HEK293 (cell line): ENCODE measurements around the gene RTP5.

Experiments used
- SP7 ChIP-seq: fragments of 450-650 bp; formaldehyde crosslinking; IDR thresholded peaks from 2 replicates; pipeline ENCODE4 v1.5.1; 2016; ENCODE audit warnings: missing biosample characterization, missing genetic modification characterization
- ZBTB21 ChIP-seq: fragments of 450-650 bp; formaldehyde crosslinking; IDR thresholded peaks from 2 replicates; pipeline ENCODE4 v1.5.1; 2017; ENCODE audit warnings: missing biosample characterization, missing genetic modification characterization
- ZNF2 ChIP-seq: fragments of 450-650 bp; formaldehyde crosslinking; IDR thresholded peaks from 2 replicates; pipeline ENCODE4 v1.5.1; 2016; ENCODE audit warnings: missing biosample characterization, missing genetic modification characterization
- ZNF214 ChIP-seq: fragments of 450-650 bp; formaldehyde crosslinking; IDR thresholded peaks from 2 replicates; pipeline ENCODE4 v1.5.1; 2017; ENCODE audit warnings: missing biosample characterization, mild to moderate bottlenecking, missing genetic modification characterization, borderline replicate concordance
- ZNF501 ChIP-seq: fragments of 450-650 bp; formaldehyde crosslinking; IDR thresholded peaks from 2 replicates; pipeline ENCODE4 v1.5.1; 2016; ENCODE audit warnings: missing biosample characterization, missing genetic modification characterization
- ZNF677 ChIP-seq: fragments of 450-650 bp; IDR thresholded peaks from 2 replicates; pipeline ENCODE4 v1.5.0; 2018; ENCODE audit warnings: missing biosample characterization, mild to moderate bottlenecking, missing genetic modification characterization, moderate library complexity
- TF ChIP-seq, protein P1 (sequence below): fragments of 450-650 bp; formaldehyde crosslinking; IDR thresholded peaks from 2 replicates; pipeline ENCODE4 v1.5.1; 2016; ENCODE audit warnings: missing biosample characterization, missing genetic modification characterization

DNA sequence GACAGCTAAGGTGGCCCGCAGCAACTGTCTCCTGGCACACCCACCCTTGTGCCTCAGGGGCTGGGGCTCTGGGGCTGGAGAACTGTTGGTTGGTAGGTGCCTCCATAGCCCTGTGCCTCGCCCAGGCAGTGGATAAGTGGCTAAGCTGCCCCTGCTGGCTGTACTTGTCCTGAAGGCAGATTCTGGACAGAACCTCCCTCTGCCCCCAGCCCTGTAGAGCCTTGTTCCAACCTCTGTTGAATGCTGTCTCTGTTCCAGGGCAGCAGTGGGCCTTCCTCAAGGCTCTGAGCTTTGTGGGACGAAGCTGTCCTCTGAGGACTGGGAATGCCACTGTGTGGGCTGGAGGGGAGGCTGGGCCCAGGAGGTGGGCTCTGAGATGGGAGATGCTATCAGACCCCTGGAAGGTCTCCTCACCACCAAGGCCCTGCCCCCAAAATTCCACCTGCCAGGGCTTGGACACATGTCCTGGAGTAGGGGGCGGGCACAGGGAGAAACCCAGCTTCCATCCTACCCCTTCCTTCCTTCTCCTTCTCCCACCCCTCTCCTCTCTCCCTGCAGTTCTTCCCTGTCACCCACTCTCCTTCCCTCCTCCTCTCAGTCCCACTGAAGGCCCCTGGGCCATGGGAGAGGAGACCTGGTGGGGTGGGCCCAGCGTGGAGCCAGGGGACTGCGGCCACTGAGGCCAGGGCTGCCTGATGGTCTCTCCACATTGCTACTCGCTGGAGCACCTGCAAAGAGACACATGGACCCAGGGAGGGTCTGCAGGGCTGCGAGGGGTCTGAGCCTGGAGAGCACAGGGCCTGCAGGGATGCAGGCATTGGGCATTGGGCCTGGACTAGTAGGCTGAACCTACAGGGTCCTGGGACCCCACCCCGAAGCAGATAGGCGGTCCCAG is 9.1 kb upstream of the RTP5 start:
- TF ChIP-seq, protein P1, sequence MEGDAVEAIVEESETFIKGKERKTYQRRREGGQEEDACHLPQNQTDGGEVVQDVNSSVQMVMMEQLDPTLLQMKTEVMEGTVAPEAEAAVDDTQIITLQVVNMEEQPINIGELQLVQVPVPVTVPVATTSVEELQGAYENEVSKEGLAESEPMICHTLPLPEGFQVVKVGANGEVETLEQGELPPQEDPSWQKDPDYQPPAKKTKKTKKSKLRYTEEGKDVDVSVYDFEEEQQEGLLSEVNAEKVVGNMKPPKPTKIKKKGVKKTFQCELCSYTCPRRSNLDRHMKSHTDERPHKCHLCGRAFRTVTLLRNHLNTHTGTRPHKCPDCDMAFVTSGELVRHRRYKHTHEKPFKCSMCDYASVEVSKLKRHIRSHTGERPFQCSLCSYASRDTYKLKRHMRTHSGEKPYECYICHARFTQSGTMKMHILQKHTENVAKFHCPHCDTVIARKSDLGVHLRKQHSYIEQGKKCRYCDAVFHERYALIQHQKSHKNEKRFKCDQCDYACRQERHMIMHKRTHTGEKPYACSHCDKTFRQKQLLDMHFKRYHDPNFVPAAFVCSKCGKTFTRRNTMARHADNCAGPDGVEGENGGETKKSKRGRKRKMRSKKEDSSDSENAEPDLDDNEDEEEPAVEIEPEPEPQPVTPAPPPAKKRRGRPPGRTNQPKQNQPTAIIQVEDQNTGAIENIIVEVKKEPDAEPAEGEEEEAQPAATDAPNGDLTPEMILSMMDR (tag by site-specific recombination) = no peak
- TF ChIP-seq ZNF214 (tag by site-specific recombination) (no peak), ZNF677 (tag by site-specific recombination) (no peak), ZBTB21 (tag by site-specific recombination) (no peak), ZNF2 (tag by site-specific recombination) (no peak), SP7 (tag by site-specific recombination) (no peak), ZNF501 (no peak)
